ENCODE data around the gene STIM1.

STIM1 gene

GRCh38 chr11:3865388-3866193 is 10.1 kb downstream of the STIM1 start:
- no peaks in the 10 kb centered on the region for H3K36me3 ChIP-seq (ENCODE audit: control insufficient read depth, insufficient read depth, low read length)
- H3K4me3 ChIP-seq (ENCODE audit: insufficient read depth, low read depth, low read length) = no peak overlapping the region
- no peak overlapping the region for H3K27ac ChIP-seq (ENCODE audit: insufficient read depth, low read depth, low read length, poor library complexity, severe bottlenecking)
- peaks cover 5% of the 10 kb centered on the region for H3K4me1 ChIP-seq (ENCODE audit: control insufficient read depth, insufficient read depth, low read length)
- H3K9me3 ChIP-seq (ENCODE audit: control insufficient read depth, low read length) = no peaks in the 10 kb centered on the region
- peaks cover 4% of the 10 kb centered on the region for H3K27me3 ChIP-seq (ENCODE audit: control insufficient read depth, insufficient read depth, low read length, poor library complexity, severe bottlenecking)
- 88% methylated on average over 3 of the region's 3 CpGs for WGBS, 2 experiments

GRCh38 chr11:3866206-3866605 is 10.7 kb downstream of the STIM1 start:
- H3K27me3 ChIP-seq (ENCODE audit: control insufficient read depth, insufficient read depth, low read length, poor library complexity, severe bottlenecking) = peaks cover 4% of the 10 kb centered on the region
- no peaks in the 10 kb centered on the region for H3K36me3 ChIP-seq (ENCODE audit: control insufficient read depth, insufficient read depth, low read length)
- H3K9me3 ChIP-seq (ENCODE audit: control insufficient read depth, low read length) = no peaks in the 10 kb centered on the region
- 88 to 91% methylated on average over 5 of the region's 5 CpGs for WGBS, 2 experiments
- H3K4me3 ChIP-seq (ENCODE audit: insufficient read depth, low read depth, low read length) = no peak overlapping the region
- H3K27ac ChIP-seq (ENCODE audit: insufficient read depth, low read depth, low read length, poor library complexity, severe bottlenecking) = no peak overlapping the region
- H3K4me1 ChIP-seq (ENCODE audit: control insufficient read depth, insufficient read depth, low read length) = peaks cover 5% of the 10 kb centered on the region

- Histone ChIP-seq H3K4me3 (ENCODE audit: insufficient read depth, low read depth, low read length) (no peak overlapping the region), H3K27me3 (ENCODE audit: control insufficient read depth, insufficient read depth, low read length, poor library complexity, severe bottlenecking) (peaks cover 4% of the 10 kb centered on the region), H3K9me3 (ENCODE audit: control insufficient read depth, low read length) (no peaks in the 10 kb centered on the region), H3K27ac (ENCODE audit: insufficient read depth, low read depth, low read length, poor library complexity, severe bottlenecking) (no peak overlapping the region), H3K36me3 (ENCODE audit: control insufficient read depth, insufficient read depth, low read length) (no peaks in the 10 kb centered on the region), H3K4me1 (ENCODE audit: control insufficient read depth, insufficient read depth, low read length) (peaks cover 5% of the 10 kb centered on the region)
Measured at GRCh38 chr11:3866836-3867208, 11.4 kb downstream of the STIM1 start.

- Histone ChIP-seq H3K9me3 (ENCODE audit: control insufficient read depth, low read length) (no peaks in the 10 kb centered on the region), H3K4me1 (ENCODE audit: control insufficient read depth, insufficient read depth, low read length) (peaks cover 5% of the 10 kb centered on the region), H3K27me3 (ENCODE audit: control insufficient read depth, insufficient read depth, low read length, poor library complexity, severe bottlenecking) (peaks cover 1% of the 10 kb centered on the region), H3K36me3 (ENCODE audit: control insufficient read depth, insufficient read depth, low read length) (no peaks in the 10 kb centered on the region), H3K27ac (ENCODE audit: insufficient read depth, low read depth, low read length, poor library complexity, severe bottlenecking) (no peak overlapping the region), H3K4me3 (ENCODE audit: insufficient read depth, low read depth, low read length) (no peak overlapping the region)
- 84% methylated on average over 6 of the region's 6 CpGs for WGBS, 2 experiments
Measured at GRCh38 chr11:3867209-3868091, 12.0 kb downstream of the STIM1 start.

- no peak overlapping the region for H3K4me3 ChIP-seq (ENCODE audit: insufficient read depth, low read depth, low read length)
- WGBS, 2 experiments = 90 to 94% methylated on average over 2 of the region's 2 CpGs
- H3K36me3 ChIP-seq (ENCODE audit: control insufficient read depth, insufficient read depth, low read length) = no peaks in the 10 kb centered on the region
- no peaks in the 10 kb centered on the region for H3K27me3 ChIP-seq (ENCODE audit: control insufficient read depth, insufficient read depth, low read length, poor library complexity, severe bottlenecking)
- H3K4me1 ChIP-seq (ENCODE audit: control insufficient read depth, insufficient read depth, low read length) = peaks cover 9% of the 10 kb centered on the region
- no peaks in the 10 kb centered on the region for H3K9me3 ChIP-seq (ENCODE audit: control insufficient read depth, low read length)
- H3K27ac ChIP-seq (ENCODE audit: insufficient read depth, low read depth, low read length, poor library complexity, severe bottlenecking) = no peak overlapping the region
Measured at GRCh38 chr11:3873712-3874349, 18.4 kb downstream of the STIM1 start.

DNA sequence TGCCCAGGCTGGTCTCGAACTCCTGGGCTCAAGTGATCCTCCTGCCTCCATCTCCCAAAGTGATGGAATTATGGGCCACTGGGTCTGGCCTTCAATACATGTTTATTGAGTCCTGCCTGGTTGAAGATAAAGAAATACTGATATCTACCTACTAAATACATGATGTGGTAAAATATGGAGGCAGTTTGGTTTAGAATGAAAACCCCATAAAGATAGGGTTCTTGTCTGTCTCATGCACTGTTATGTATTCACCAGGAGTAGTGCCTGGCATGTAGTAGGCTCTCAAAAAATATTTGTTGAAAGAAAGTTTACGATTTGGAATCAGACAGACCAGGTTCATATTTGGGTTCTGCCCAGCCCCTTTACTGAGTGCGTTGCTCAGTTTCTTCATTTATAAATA is 21.1 kb downstream of the STIM1 start:
- no peaks in the 10 kb centered on the region for H3K27me3 ChIP-seq (ENCODE audit: control insufficient read depth, insufficient read depth, low read length, poor library complexity, severe bottlenecking)
- no peak overlapping the region for H3K4me3 ChIP-seq (ENCODE audit: insufficient read depth, low read depth, low read length)
- WGBS, 2 experiments = 95 to 98% methylated on average over 3 of the region's 3 CpGs
- H3K36me3 ChIP-seq (ENCODE audit: control insufficient read depth, insufficient read depth, low read length) = no peaks in the 10 kb centered on the region
- H3K9me3 ChIP-seq (ENCODE audit: control insufficient read depth, low read length) = no peaks in the 10 kb centered on the region
- H3K27ac ChIP-seq (ENCODE audit: insufficient read depth, low read depth, low read length, poor library complexity, severe bottlenecking) = no peak overlapping the region
- H3K4me1 ChIP-seq (ENCODE audit: control insufficient read depth, insufficient read depth, low read length) = peaks cover 9% of the 10 kb centered on the region

GRCh38 chr11:3877364-3878257 is 22.1 kb downstream of the STIM1 start:
- WGBS, 2 experiments = 70 to 75% methylated on average over 6 to 7 of the region's 8 CpGs
- Histone ChIP-seq H3K27me3 (ENCODE audit: control insufficient read depth, insufficient read depth, low read length, poor library complexity, severe bottlenecking) (no peaks in the 10 kb centered on the region), H3K4me1 (ENCODE audit: control insufficient read depth, insufficient read depth, low read length) (peaks cover 9% of the 10 kb centered on the region), H3K27ac (ENCODE audit: insufficient read depth, low read depth, low read length, poor library complexity, severe bottlenecking) (peak overlapping the region; percentile 11), H3K9me3 (ENCODE audit: control insufficient read depth, low read length) (no peaks in the 10 kb centered on the region), H3K36me3 (ENCODE audit: control insufficient read depth, insufficient read depth, low read length) (no peaks in the 10 kb centered on the region), H3K4me3 (ENCODE audit: insufficient read depth, low read depth, low read length) (no peak overlapping the region)

DNA sequence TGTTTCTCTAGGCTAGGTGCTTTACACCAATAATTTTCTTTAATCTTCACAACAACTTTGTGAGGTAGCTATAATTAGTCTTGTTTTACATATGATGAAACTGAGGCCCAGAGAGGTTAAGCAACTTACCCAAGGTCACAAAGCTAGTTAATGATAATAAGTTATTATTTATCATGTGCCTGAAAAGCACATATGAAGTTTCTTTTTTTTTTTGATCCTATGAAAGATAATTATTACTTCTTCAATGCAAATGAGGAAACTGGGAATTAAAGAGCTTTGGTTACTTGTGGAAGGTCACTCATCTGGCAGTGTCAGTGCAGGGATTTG is 22.8 kb downstream of the STIM1 start:
- no peak overlapping the region for H3K4me3 ChIP-seq (ENCODE audit: insufficient read depth, low read depth, low read length)
- H3K36me3 ChIP-seq (ENCODE audit: control insufficient read depth, insufficient read depth, low read length) = no peaks in the 10 kb centered on the region
- H3K27me3 ChIP-seq (ENCODE audit: control insufficient read depth, insufficient read depth, low read length, poor library complexity, severe bottlenecking) = no peaks in the 10 kb centered on the region
- H3K9me3 ChIP-seq (ENCODE audit: control insufficient read depth, low read length) = no peaks in the 10 kb centered on the region
- peaks cover 9% of the 10 kb centered on the region for H3K4me1 ChIP-seq (ENCODE audit: control insufficient read depth, insufficient read depth, low read length)
- H3K27ac ChIP-seq (ENCODE audit: insufficient read depth, low read depth, low read length, poor library complexity, severe bottlenecking) = no peak overlapping the region

- Histone ChIP-seq H3K27ac (ENCODE audit: insufficient read depth, low read depth, low read length, poor library complexity, severe bottlenecking) (no peak overlapping the region), H3K9me3 (ENCODE audit: control insufficient read depth, low read length) (no peaks in the 10 kb centered on the region), H3K4me3 (ENCODE audit: insufficient read depth, low read depth, low read length) (no peak overlapping the region), H3K27me3 (ENCODE audit: control insufficient read depth, insufficient read depth, low read length, poor library complexity, severe bottlenecking) (no peaks in the 10 kb centered on the region), H3K36me3 (ENCODE audit: control insufficient read depth, insufficient read depth, low read length) (no peaks in the 10 kb centered on the region), H3K4me1 (ENCODE audit: control insufficient read depth, insufficient read depth, low read length) (peaks cover 9% of the 10 kb centered on the region)
- WGBS, 2 experiments = 94 to 96% methylated on average over 3 of the region's 4 CpGs
Measured at GRCh38 chr11:3879216-3879966, 23.9 kb downstream of the STIM1 start.

Measured in ectodermal cell (in vitro differentiated cells).